GM21786 (cell line): ENCODE results near the gene RAB31.

ENCODE experiments used
- ATAC-seq: cut with Tn5 transposase; IDR thresholded peaks from one replicate; pipeline ENCODE4 v1.9.1; 2021; ENCODE audit not compliant: unreplicated experiment

The RAB31 gene

GRCh38 chr18:9737006-9737405 lies 28.9 kb downstream of the RAB31 start:
- ATAC-seq = no peak

- no peak for ATAC-seq
Measured at GRCh38 chr18:9737472-9738121, 29.5 kb downstream of the RAB31 start.

GRCh38 chr18:9738266-9738969 lies 30.3 kb downstream of the RAB31 start:
- no peak for ATAC-seq

GRCh38 chr18:9739516-9739915 lies 31.4 kb downstream of the RAB31 start:
- ATAC-seq = no peak

GRCh38 chr18:9740071-9740470 lies 32.0 kb downstream of the RAB31 start:
- no peak for ATAC-seq

GRCh38 chr18:9741406-9741792 lies 33.3 kb downstream of the RAB31 start:
- no peak for ATAC-seq

GRCh38 chr18:9741793-9742523 lies 33.9 kb downstream of the RAB31 start:
- no peak for ATAC-seq

- no peak for ATAC-seq
Measured at GRCh38 chr18:9742524-9743131, 34.5 kb downstream of the RAB31 start.

- no peak for ATAC-seq
Measured at GRCh38 chr18:9743200-9744016, 35.3 kb downstream of the RAB31 start.

- ATAC-seq = no peak
Measured at GRCh38 chr18:9746958-9747357, 38.9 kb downstream of the RAB31 start.

- ATAC-seq = no peak
Measured at GRCh38 chr18:9749611-9750010, 41.5 kb downstream of the RAB31 start.

- ATAC-seq = no peak
Measured at GRCh38 chr18:9750112-9750511, 42.0 kb downstream of the RAB31 start.

- no peak for ATAC-seq
Measured at GRCh38 chr18:9750606-9751304, 42.7 kb downstream of the RAB31 start.

GRCh38 chr18:9751371-9752031 lies 43.4 kb downstream of the RAB31 start:
- no peak for ATAC-seq

- ATAC-seq = no peak
Measured at GRCh38 chr18:9753846-9754245, 45.7 kb downstream of the RAB31 start.

GRCh38 chr18:9755110-9755509 lies 47.0 kb downstream of the RAB31 start:
- ATAC-seq = no peak

- ATAC-seq = no peak
Measured at GRCh38 chr18:9755615-9756014, 47.5 kb downstream of the RAB31 start.

GRCh38 chr18:9756271-9756932 lies 48.3 kb downstream of the RAB31 start:
- ATAC-seq = no peak

- no peak for ATAC-seq
Measured at GRCh38 chr18:9756933-9757470, 48.9 kb downstream of the RAB31 start.
